ENCODE data around the gene SLC35F4. TPM values are rescaled to one million over a fixed set of nuclear protein-coding genes. Genes with fewer than 3 reads are reported as not detected.

SLC35F4 gene
- total and polyA plus RNA-seq, 10 donors, result not detected

DNA sequence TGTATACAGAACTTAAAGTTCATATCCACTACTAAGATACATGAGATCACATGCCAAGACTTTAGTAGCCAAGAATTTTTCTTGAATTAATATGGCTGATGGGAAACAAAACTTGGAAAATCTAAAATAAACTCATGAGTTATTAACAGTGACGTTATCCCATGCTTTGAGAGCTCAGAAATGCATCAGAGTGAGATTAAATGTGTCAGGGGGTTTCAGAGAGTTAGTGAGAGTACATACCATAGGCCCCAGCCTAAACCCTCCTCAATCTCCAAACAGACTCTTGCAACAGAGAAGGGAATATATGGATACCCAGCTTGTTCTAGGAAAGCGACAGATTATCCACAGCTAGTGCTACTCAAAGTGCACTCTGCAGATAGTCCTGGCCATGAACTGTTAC, 19.3 kb downstream of the SLC35F4 start:
- Histone ChIP-seq H3K27ac (no peak overlapping the region), H3K27me3 (replicated peaks in 1 of 7) (no peaks in the 10 kb centered on the region), H3K9me3 (no peaks in the 10 kb centered on the region), H3K4me3 (no peak overlapping the region), H3K4me1 (no peaks in the 10 kb centered on the region), H3K36me3 (no peaks in the 10 kb centered on the region)
- no peak for DNase-seq
- TF ChIP-seq POLR2AphosphoS5 (IDR thresholded peaks at IDR 0.05), result no peak
- no peak for TF ChIP-seq POLR2A (IDR thresholded peaks at IDR 0.05)
- TF ChIP-seq, protein P1, sequence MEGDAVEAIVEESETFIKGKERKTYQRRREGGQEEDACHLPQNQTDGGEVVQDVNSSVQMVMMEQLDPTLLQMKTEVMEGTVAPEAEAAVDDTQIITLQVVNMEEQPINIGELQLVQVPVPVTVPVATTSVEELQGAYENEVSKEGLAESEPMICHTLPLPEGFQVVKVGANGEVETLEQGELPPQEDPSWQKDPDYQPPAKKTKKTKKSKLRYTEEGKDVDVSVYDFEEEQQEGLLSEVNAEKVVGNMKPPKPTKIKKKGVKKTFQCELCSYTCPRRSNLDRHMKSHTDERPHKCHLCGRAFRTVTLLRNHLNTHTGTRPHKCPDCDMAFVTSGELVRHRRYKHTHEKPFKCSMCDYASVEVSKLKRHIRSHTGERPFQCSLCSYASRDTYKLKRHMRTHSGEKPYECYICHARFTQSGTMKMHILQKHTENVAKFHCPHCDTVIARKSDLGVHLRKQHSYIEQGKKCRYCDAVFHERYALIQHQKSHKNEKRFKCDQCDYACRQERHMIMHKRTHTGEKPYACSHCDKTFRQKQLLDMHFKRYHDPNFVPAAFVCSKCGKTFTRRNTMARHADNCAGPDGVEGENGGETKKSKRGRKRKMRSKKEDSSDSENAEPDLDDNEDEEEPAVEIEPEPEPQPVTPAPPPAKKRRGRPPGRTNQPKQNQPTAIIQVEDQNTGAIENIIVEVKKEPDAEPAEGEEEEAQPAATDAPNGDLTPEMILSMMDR (IDR thresholded peaks at IDR 0.05 in 8 of 11, conservative IDR thresholded peaks at IDR 0.05 in 3 of 11), result no peak
- WGBS, 5 donors, result 43 to 72% (median 61%) methylated on average over 2 of the region's 2 CpGs
- intact Hi-C loops (cut with DNase I; ENCODE audit: low total_unique reads), result no loop called here

DNA sequence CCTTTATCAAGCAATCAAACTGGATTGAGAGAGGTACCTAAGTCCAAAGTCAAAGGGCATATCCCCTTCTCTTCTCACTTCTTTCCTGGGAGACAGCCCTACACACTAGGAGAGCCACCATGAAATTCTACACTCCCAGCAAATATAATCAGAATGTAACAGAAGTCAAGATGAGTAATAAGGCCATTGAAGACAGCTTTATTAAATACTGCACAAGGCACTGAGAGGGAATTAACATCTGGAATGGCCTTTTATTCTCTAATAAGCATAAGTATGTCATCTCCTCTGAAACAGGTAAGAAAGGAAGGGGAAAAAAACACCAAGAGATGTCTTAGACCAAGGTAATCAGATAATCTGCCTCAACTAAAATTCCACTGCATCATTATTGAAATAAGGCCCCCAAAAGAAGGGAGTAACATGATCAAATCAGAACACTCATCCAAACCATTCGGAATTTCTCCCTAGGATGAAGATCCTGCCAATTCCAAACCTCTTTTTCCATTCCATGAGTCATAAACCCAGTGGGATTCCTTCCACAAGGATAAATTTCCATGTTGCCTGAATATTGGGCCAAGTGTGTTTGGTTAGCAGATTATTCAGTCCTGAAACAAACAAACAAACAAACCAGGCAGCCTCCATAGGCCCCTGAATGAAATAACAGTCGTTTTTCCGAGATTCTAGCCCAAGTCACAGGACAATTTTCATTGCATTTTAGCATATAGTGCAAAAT, 19.9 kb downstream of the SLC35F4 start:
- no peak for DNase-seq
- Histone ChIP-seq H3K4me3 (no peak overlapping the region), H3K4me1 (no peaks in the 10 kb centered on the region), H3K36me3 (no peaks in the 10 kb centered on the region), H3K9me3 (no peaks in the 10 kb centered on the region), H3K27me3 (replicated peaks in 1 of 7) (no peaks in the 10 kb centered on the region), H3K27ac (no peak overlapping the region)
- intact Hi-C loops (cut with DNase I; ENCODE audit: low total_unique reads), result no loop called here
- TF ChIP-seq POLR2A (IDR thresholded peaks at IDR 0.05) (no peak), POLR2AphosphoS5 (IDR thresholded peaks at IDR 0.05) (no peak)
- TF ChIP-seq, protein P1 (IDR thresholded peaks at IDR 0.05 in 8 of 11, conservative IDR thresholded peaks at IDR 0.05 in 3 of 11), result no peak
- WGBS, 5 donors, result 42 to 67% (median 56%) methylated on average over 3 of the region's 3 CpGs

DNA sequence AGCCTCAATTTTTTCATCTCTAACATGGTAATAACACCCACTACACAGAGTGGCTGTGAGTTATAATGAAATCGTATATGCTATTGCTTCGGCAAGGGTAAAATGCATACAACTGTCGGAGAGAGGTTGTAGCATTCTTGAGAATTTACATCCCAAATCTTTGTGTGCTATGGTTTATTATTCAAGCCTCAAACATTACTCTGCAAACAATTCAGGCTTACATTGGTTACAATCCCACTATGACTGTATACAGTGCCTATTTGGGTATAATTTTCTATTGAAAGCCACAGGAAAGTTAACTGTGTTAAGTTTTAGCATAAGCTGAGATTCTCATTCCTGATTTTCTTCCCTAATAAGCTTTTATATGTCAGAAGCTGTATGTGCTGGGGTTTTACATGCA, 20.6 kb downstream of the SLC35F4 start:
- Histone ChIP-seq H3K4me1 (no peaks in the 10 kb centered on the region), H3K27ac (no peak overlapping the region), H3K4me3 (no peak overlapping the region), H3K27me3 (replicated peaks in 1 of 7) (no peaks in the 10 kb centered on the region), H3K36me3 (no peaks in the 10 kb centered on the region), H3K9me3 (no peaks in the 10 kb centered on the region)
- 89 to 95% (median 94%) methylated on average over 3 of the region's 3 CpGs for WGBS, 5 donors
- no peak for DNase-seq
- TF ChIP-seq, protein P1 (IDR thresholded peaks at IDR 0.05 in 8 of 11, conservative IDR thresholded peaks at IDR 0.05 in 3 of 11), result no peak
- TF ChIP-seq POLR2AphosphoS5 (IDR thresholded peaks at IDR 0.05) (no peak), POLR2A (IDR thresholded peaks at IDR 0.05) (no peak)
- intact Hi-C loops (cut with DNase I; ENCODE audit: low total_unique reads), result no loop called here

DNA sequence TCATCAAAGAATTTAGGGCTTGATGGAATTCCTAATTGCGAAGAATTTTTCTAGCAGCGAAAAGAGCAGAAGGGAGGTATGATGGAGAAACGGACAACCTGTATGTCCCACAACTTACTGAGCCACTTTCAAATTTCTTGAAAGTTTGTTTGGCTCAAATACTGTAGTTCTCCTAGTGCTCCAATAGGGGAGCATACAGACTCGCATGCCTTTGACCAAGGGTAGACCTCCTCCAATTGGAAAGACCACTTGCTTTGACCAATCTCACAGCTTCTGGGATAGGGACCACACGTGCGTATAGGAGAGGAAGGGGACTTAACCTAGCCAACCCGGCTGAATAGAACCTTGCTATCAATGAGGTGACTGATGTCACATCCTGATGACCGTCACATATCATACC, 28.6 kb downstream of the SLC35F4 start:
- DNase-seq, result no peak
- Histone ChIP-seq H3K36me3 (no peaks in the 10 kb centered on the region), H3K9me3 (no peaks in the 10 kb centered on the region), H3K27me3 (replicated peaks in 1 of 7) (peaks cover 0 to 15% (median 0%) of the 10 kb centered on the region in 7 donors), H3K27ac (no peak overlapping the region), H3K4me1 (no peaks in the 10 kb centered on the region), H3K4me3 (no peak overlapping the region)
- no peak for TF ChIP-seq POLR2A (IDR thresholded peaks at IDR 0.05)
- TF ChIP-seq, protein P1 (IDR thresholded peaks at IDR 0.05 in 8 of 11, conservative IDR thresholded peaks at IDR 0.05 in 3 of 11), result no peak
- no peak for TF ChIP-seq POLR2AphosphoS5 (IDR thresholded peaks at IDR 0.05)
- WGBS, 5 donors, result 79 to 84% (median 81%) methylated on average over 8 of the region's 8 CpGs
- intact Hi-C loops (cut with DNase I; ENCODE audit: low total_unique reads), result no loop called here
